ENCODE data around the gene SLC5A9. TPM values are rescaled to one million over a fixed set of nuclear protein-coding genes. Genes with fewer than 3 reads are reported as not detected.

Gene SLC5A9
- polyA plus RNA-seq, 1 donor (not counting 4 experiments of a cell fraction or from before 2014, with no cell fraction given) = not detected

DNA sequence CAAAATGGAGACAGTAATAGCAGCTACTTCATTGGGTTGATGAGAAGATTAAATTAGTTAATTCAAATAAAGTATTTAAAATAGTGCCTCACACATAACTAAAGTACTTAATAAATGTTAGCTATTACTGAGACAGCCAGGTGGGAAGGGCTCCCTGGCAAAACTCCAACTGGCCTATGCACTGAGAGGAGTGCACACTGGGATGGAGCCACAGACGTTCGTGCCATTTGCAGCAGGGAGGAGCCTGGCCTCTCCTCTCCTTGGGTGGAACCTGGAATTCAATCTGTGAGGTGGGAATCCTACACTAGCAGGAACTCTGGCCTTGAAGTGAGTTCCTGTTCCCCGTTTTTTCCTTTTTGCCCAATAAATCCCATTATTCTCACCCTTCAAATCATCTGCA lies 28.1 kb downstream of the SLC5A9 start:
- Histone ChIP-seq H2AFZ (ENCODE audit: control insufficient read depth, low read length) (no peak overlapping the region), H3K27ac (ENCODE audit: control insufficient read depth, insufficient read depth, low read length) (no peak overlapping the region), H3K9me1 (ENCODE audit: control insufficient read depth, extremely low read depth, insufficient read depth, low read length) (no peaks in the 10 kb centered on the region), H3K9ac (ENCODE audit: control insufficient read depth, extremely low read depth, insufficient read depth, low read length) (no peak overlapping the region), H3K79me2 (ENCODE audit: control insufficient read depth, insufficient read depth, low read length) (no peaks in the 10 kb centered on the region), H3K4me1 (ENCODE audit: control insufficient read depth, extremely low read depth, insufficient read depth, low read length) (no peaks in the 10 kb centered on the region), H3K9me3 (ENCODE audit: control insufficient read depth, low read depth, low read length) (no peaks in the 10 kb centered on the region), H3K4me2 (ENCODE audit: control insufficient read depth, extremely low read depth, insufficient read depth, low read depth, low read length) (no peak overlapping the region), H3K4me3 (ENCODE audit: control insufficient read depth in 2 of 3, extremely low read depth in 1 of 3, insufficient read depth in 2 of 3, low read depth in 1 of 3, low read length in 3 of 3) (no peak overlapping the region), H3K27me3 (ENCODE audit: control insufficient read depth, extremely low read depth, insufficient read depth, low read length) (no peaks in the 10 kb centered on the region), H4K20me1 (ENCODE audit: control insufficient read depth, extremely low read depth, insufficient read depth, low read length) (no peaks in the 10 kb centered on the region), H3K36me3 (ENCODE audit: control insufficient read depth in 2 of 2, extremely low read depth in 1 of 2, insufficient read depth in 2 of 2, low read length in 2 of 2) (no peaks in the 10 kb centered on the region)
- dilution Hi-C loops (cut with MboI; ENCODE audit: extremely low pct_ligation_motif_present, low sequenced_read_pairs) = no loop called here
- no peak for FAIRE-seq
- DNase-seq (ENCODE audit: low read depth, low spot score) = no peak
- TF ChIP-seq, protein P1, sequence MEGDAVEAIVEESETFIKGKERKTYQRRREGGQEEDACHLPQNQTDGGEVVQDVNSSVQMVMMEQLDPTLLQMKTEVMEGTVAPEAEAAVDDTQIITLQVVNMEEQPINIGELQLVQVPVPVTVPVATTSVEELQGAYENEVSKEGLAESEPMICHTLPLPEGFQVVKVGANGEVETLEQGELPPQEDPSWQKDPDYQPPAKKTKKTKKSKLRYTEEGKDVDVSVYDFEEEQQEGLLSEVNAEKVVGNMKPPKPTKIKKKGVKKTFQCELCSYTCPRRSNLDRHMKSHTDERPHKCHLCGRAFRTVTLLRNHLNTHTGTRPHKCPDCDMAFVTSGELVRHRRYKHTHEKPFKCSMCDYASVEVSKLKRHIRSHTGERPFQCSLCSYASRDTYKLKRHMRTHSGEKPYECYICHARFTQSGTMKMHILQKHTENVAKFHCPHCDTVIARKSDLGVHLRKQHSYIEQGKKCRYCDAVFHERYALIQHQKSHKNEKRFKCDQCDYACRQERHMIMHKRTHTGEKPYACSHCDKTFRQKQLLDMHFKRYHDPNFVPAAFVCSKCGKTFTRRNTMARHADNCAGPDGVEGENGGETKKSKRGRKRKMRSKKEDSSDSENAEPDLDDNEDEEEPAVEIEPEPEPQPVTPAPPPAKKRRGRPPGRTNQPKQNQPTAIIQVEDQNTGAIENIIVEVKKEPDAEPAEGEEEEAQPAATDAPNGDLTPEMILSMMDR (optimal IDR thresholded peaks at IDR 0.05 in 1 of 3, IDR thresholded peaks at IDR 0.05 in 1 of 3, conservative IDR thresholded peaks at IDR 0.05 in 1 of 3; ENCODE audit: extremely low read depth in 1 of 3, insufficient read depth in 2 of 3, low read length in 3 of 3) = no peak
- no peak for TF ChIP-seq EZH2 (IDR thresholded peaks at IDR 0.05; ENCODE audit: low read length)

DNA sequence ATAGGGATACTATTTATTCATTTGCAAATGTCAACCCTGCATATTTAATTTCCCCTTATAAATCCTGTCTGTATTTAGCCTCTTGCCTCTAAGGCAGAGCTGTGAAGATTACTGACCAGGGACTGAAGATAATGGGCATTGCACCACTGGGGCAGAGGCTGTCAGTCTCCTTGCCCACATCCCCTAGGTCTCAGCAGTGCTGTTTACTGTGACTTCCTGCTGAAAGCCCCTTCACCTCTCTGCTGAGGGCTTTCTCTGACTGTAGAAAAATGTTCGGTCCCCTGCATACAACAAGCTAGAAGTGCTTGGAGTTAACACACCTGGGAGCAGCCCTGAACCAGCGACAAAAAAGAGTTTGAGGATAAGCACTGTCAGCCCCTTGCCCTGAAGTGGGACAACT lies 28.8 kb downstream of the SLC5A9 start:
- Histone ChIP-seq H3K9ac (ENCODE audit: control insufficient read depth, extremely low read depth, insufficient read depth, low read length) (no peak overlapping the region), H3K79me2 (ENCODE audit: control insufficient read depth, insufficient read depth, low read length) (no peaks in the 10 kb centered on the region), H2AFZ (ENCODE audit: control insufficient read depth, low read length) (no peak overlapping the region), H3K9me3 (ENCODE audit: control insufficient read depth, low read depth, low read length) (no peaks in the 10 kb centered on the region), H3K4me1 (ENCODE audit: control insufficient read depth, extremely low read depth, insufficient read depth, low read length) (no peaks in the 10 kb centered on the region), H3K27ac (ENCODE audit: control insufficient read depth, insufficient read depth, low read length) (no peak overlapping the region), H3K27me3 (ENCODE audit: control insufficient read depth, extremely low read depth, insufficient read depth, low read length) (no peaks in the 10 kb centered on the region), H3K36me3 (ENCODE audit: control insufficient read depth in 2 of 2, extremely low read depth in 1 of 2, insufficient read depth in 2 of 2, low read length in 2 of 2) (no peaks in the 10 kb centered on the region), H3K4me3 (ENCODE audit: control insufficient read depth in 2 of 3, extremely low read depth in 1 of 3, insufficient read depth in 2 of 3, low read depth in 1 of 3, low read length in 3 of 3) (no peak overlapping the region), H3K4me2 (ENCODE audit: control insufficient read depth, extremely low read depth, insufficient read depth, low read depth, low read length) (no peak overlapping the region), H4K20me1 (ENCODE audit: control insufficient read depth, extremely low read depth, insufficient read depth, low read length) (no peaks in the 10 kb centered on the region), H3K9me1 (ENCODE audit: control insufficient read depth, extremely low read depth, insufficient read depth, low read length) (no peaks in the 10 kb centered on the region)
- dilution Hi-C loops (cut with MboI; ENCODE audit: extremely low pct_ligation_motif_present, low sequenced_read_pairs) = no loop called here
- FAIRE-seq = no peak
- TF ChIP-seq EZH2 (IDR thresholded peaks at IDR 0.05; ENCODE audit: low read length) = no peak
- TF ChIP-seq, protein P1 (optimal IDR thresholded peaks at IDR 0.05 in 1 of 3, IDR thresholded peaks at IDR 0.05 in 1 of 3, conservative IDR thresholded peaks at IDR 0.05 in 1 of 3; ENCODE audit: extremely low read depth in 1 of 3, insufficient read depth in 2 of 3, low read length in 3 of 3) = no peak
- DNase-seq (ENCODE audit: low read depth, low spot score) = no peak
